ENCODE results near the gene MARK3. TPM values are rescaled to one million over a fixed set of nuclear protein-coding genes. Genes with fewer than 3 reads are reported as not detected.

MARK3 gene
- total RNA-seq, 1 experiment from 2014 or later, result 189 TPM

- POLR2A ChIA-PET (ENCODE audit: unreplicated experiment), result interaction anchor here (0.6 kb wide), 1 partner anchor 743 kb away, joined by 3 read pairs; no protein-coding TSS in a partner anchor
- BruUV-seq (replicated peaks), result no TSS peak
Measured at GRCh38 chr14:103534576-103535061, 149.4 kb downstream of the MARK3 start.

GRCh38 chr14:103535081-103535890 lies 150.1 kb downstream of the MARK3 start:
- CTCF ChIA-PET, result no interaction called here
- peaks cover 20% of the 10 kb centered on the region for H3K79me2 ChIP-seq (ENCODE audit: low read depth)
- H3K9me2 ChIP-seq (ENCODE audit: insufficient read depth), result no peaks in the 10 kb centered on the region
- no peaks in the 10 kb centered on the region for H3K9me3 ChIP-seq (ENCODE audit: insufficient read depth, low read depth)
- no peak for DNase-seq
- no peak overlapping the region for H3K27ac ChIP-seq
- H2AFZ ChIP-seq, result no peak overlapping the region
- no peaks in the 10 kb centered on the region for H3K27me3 ChIP-seq (ENCODE audit: insufficient read depth, low read depth)
- H3K36me3 ChIP-seq (ENCODE audit: low read depth), result peaks cover 15% of the 10 kb centered on the region; the same call in 1 of the 2 replicates
- POLR2A ChIA-PET (ENCODE audit: unreplicated experiment), result no interaction called here
- intact Hi-C loops (cut with micrococcal nuclease; ENCODE audit: unreplicated experiment), result no loop called here
- H3F3A ChIP-seq (ENCODE audit: insufficient read depth, low read depth), result peaks cover 37% of the 10 kb centered on the region
- H3K4me3 ChIP-seq, result no peak overlapping the region
- H3K4me2 ChIP-seq, result no peak overlapping the region
- peaks cover 30% of the 10 kb centered on the region for H3K4me1 ChIP-seq (replicated peaks; ENCODE audit: insufficient read depth)
- peaks cover 63% of the 10 kb centered on the region for H4K20me1 ChIP-seq (ENCODE audit: insufficient read depth)
- TF ChIP-seq EZH2 (IDR thresholded peaks at IDR 0.05; ENCODE audit: low read depth), result no peak
- TF ChIP-seq, protein P1, sequence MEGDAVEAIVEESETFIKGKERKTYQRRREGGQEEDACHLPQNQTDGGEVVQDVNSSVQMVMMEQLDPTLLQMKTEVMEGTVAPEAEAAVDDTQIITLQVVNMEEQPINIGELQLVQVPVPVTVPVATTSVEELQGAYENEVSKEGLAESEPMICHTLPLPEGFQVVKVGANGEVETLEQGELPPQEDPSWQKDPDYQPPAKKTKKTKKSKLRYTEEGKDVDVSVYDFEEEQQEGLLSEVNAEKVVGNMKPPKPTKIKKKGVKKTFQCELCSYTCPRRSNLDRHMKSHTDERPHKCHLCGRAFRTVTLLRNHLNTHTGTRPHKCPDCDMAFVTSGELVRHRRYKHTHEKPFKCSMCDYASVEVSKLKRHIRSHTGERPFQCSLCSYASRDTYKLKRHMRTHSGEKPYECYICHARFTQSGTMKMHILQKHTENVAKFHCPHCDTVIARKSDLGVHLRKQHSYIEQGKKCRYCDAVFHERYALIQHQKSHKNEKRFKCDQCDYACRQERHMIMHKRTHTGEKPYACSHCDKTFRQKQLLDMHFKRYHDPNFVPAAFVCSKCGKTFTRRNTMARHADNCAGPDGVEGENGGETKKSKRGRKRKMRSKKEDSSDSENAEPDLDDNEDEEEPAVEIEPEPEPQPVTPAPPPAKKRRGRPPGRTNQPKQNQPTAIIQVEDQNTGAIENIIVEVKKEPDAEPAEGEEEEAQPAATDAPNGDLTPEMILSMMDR (conservative IDR thresholded peaks at IDR 0.05), result no peak
- no TSS peak for BruUV-seq (replicated peaks)

More at GRCh38 chr14:103534576-103535061, 149.4 kb downstream of the MARK3 start:
- Histone ChIP-seq H3K27ac (no peak overlapping the region), H3K9me2 (ENCODE audit: insufficient read depth) (no peaks in the 10 kb centered on the region), H3K4me2 (no peak overlapping the region), H3F3A (ENCODE audit: insufficient read depth, low read depth) (peaks cover 37% of the 10 kb centered on the region), H3K27me3 (ENCODE audit: insufficient read depth, low read depth) (no peaks in the 10 kb centered on the region), H3K4me1 (replicated peaks; ENCODE audit: insufficient read depth) (peaks cover 30% of the 10 kb centered on the region), H4K20me1 (ENCODE audit: insufficient read depth) (peaks cover 67% of the 10 kb centered on the region), H3K9me3 (ENCODE audit: insufficient read depth, low read depth) (no peaks in the 10 kb centered on the region), H2AFZ (no peak overlapping the region), H3K36me3 (ENCODE audit: low read depth) (peaks cover 18% of the 10 kb centered on the region; the same call in 1 of the 2 replicates), H3K79me2 (ENCODE audit: low read depth) (peaks cover 26% of the 10 kb centered on the region), H3K4me3 (no peak overlapping the region)
- TF ChIP-seq EZH2 (IDR thresholded peaks at IDR 0.05; ENCODE audit: low read depth), result no peak
- TF ChIP-seq, protein P1 (conservative IDR thresholded peaks at IDR 0.05), result no peak
- CTCF ChIA-PET, result no interaction called here
- no peak for DNase-seq
- intact Hi-C loops (cut with micrococcal nuclease; ENCODE audit: unreplicated experiment), result no loop called here

GRCh38 chr14:103535891-103536565 lies 150.8 kb downstream of the MARK3 start:
- Histone ChIP-seq H3K27me3 (ENCODE audit: insufficient read depth, low read depth) (no peaks in the 10 kb centered on the region), H3K9me2 (ENCODE audit: insufficient read depth) (no peaks in the 10 kb centered on the region), H3K27ac (no peak overlapping the region), H3K36me3 (ENCODE audit: low read depth) (peaks cover 7% of the 10 kb centered on the region; the same call in 1 of the 2 replicates), H3K9me3 (ENCODE audit: insufficient read depth, low read depth) (no peaks in the 10 kb centered on the region), H4K20me1 (ENCODE audit: insufficient read depth) (peaks cover 55% of the 10 kb centered on the region), H2AFZ (no peak overlapping the region), H3K4me1 (replicated peaks; ENCODE audit: insufficient read depth) (peaks cover 30% of the 10 kb centered on the region), H3K4me2 (no peak overlapping the region), H3F3A (ENCODE audit: insufficient read depth, low read depth) (peaks cover 42% of the 10 kb centered on the region), H3K79me2 (ENCODE audit: low read depth) (peaks cover 12% of the 10 kb centered on the region), H3K4me3 (no peak overlapping the region)
- no peak for DNase-seq
- intact Hi-C loops (cut with micrococcal nuclease; ENCODE audit: unreplicated experiment), result no loop called here
- no TSS peak for BruUV-seq (replicated peaks)
- POLR2A ChIA-PET (ENCODE audit: unreplicated experiment), result no interaction called here
- TF ChIP-seq, protein P1 (conservative IDR thresholded peaks at IDR 0.05), result no peak
- no peak for TF ChIP-seq EZH2 (IDR thresholded peaks at IDR 0.05; ENCODE audit: low read depth)
- CTCF ChIA-PET, result interaction anchor here (0.6 kb wide), 1 partner anchor 64 kb away, joined by 3 read pairs; no protein-coding TSS in a partner anchor

Measured in PC-9 (cell line).